Activated CD8-positive, alpha-beta memory T cell treated with anti-CD3 and anti-CD28 coated beads for 24 hours (primary cell): ENCODE data around the gene PLXNA2.

Experiments used
- DNase-seq: peaks from one replicate; pipeline ENCODE4 v3.0.0-alpha.2; 2020

The PLXNA2 gene

DNA sequence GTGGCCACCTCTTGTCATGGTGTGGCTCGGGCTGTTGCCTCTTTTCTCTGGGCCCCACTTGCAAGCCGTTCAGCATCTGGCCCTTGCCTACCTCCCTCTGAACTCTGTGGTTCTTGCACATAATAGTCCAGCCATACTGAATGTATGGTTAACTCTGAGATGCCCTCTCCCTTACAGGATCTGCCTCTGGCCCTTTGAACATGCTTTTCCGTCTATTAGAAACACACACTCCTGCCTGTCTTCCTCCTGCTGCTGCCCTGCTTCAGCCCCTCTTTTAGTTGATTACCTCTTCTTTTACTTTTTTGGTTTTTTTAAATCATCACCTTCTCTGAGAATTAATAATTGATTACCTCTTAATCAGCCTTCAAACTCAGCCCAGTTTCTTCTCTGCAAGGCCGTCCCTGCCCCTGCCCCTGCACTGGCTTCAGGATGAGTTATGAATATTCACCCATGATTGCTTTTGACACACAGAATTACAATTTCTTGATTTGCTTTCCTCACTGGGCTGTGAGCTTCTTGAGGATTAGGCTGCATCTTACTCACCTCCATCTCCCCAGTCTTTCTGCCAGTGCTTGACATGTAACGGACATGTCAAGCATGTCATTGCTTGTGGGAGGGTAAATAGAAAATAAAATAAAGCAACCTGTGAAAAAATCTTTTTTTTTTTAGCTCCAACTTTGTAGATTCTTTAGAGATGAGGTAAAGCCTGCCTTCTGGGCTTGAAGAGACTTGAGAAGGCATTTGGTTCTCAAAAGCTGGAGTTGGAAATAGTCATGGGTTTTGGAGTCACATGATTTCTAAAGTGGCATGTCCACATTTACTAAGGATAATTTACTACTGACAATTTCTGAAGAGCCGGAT, 158.3 kb downstream of the PLXNA2 start:
- no peak for DNase-seq

DNA sequence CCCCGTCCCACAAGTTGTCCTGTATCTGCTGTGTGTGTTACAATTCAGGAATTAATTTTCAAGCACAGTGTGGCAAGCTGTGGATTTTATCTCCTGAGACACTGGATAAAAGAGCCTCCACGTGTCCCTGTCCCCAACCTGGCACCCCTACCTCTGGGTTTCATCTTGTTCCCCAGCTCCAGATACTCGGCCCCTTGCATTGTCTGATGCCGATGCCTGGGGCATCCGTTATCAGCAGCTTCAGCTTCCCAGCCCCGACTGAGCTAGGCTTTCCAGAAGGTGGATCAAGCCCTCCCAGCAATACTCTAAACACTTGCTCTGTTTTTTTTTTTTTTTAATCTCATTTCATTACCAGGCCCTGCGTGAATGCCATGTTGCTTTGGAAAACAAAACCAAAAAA, 159.4 kb downstream of the PLXNA2 start:
- no peak for DNase-seq

DNA sequence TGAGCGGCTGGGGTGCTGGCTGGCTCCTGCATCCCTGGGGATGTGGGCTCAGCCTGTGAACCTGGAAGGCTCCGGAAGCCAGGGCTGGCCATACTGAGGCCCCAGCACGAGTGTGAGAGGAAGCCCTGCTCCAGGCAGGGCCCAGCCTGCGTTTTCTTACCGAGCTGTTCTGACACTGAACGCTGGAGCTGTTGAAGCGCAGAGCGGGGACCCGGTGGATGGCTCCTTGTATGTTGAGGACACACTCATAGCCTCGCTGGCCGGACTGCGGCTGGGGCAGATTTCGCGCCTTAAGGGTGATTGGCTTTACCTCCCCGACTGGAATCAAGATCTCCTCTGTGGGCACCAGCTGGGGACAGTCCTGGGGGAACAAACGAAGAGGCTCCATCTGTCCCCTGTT, 160.0 kb downstream of the PLXNA2 start:
- DNase-seq = no peak

DNA sequence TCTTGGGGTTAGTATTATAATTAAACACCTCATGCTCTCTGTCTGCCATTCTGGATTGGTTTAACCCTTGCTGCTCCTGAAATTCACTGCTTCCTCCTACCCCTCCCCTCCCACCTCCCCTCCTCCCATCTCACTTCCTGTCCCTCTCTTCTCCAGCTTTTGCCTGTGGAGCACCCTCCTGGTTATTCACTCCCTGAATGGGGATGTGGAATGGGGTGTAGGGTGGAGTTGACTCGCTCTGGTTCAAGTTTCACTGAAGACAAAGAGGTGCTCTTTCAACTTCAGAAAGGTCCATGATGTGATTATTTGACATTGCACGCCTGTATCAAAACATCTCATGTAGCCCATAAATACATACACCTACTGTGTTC, 160.5 kb downstream of the PLXNA2 start:
- no peak for DNase-seq

DNA sequence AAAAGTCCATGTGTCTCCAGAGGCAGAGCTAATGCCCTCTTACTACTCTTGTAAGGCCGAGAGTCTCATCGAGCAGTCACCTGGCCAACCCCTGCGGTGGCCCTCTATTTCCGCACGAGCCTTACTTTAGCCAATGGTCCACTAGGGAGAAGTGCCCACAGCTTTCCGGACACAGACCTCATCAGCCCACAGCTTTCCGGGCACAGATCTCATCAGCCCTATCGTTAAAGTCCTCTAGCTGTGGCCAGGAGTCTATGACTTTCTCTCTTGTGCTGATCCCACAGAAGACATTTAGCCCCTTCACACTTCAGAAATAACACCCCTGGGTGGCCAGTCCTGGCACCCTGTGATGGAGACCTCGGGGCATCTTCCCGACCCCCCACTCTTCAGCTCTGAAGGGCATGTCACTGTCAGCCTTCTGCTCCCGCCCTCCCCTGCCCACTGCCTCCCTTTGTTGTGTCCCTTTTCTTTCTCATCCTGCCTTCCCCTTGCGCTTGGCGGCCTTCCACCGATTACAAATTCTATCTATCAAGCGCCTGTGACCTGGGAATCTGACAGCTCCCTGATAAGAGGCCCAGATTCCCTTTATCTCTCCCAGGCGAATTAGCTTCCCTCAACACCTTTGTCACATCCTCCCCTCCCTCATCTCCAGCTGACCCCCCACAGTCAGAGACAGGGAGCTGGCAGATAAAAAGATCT, 161.0 kb downstream of the PLXNA2 start:
- no peak for DNase-seq

DNA sequence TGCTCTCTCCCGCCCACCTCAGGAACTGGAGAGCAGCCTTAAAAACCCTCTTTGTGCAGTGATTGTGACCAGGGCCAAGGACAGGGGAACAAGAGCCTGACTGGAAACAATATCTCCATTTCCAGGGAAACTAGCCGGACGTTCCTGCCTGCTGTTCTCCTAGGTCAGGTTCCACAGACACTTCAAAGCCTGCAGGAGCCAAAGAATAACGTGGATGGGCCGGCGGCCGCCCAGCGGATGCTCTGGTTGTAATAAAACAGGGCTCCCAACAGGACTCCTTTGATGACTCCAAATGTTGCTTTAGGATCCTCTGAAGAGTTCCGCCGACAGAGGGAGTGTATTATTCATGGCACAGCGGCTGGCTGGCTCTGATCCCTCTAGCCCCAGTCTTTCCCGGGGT, 162.2 kb downstream of the PLXNA2 start:
- no peak for DNase-seq

DNA sequence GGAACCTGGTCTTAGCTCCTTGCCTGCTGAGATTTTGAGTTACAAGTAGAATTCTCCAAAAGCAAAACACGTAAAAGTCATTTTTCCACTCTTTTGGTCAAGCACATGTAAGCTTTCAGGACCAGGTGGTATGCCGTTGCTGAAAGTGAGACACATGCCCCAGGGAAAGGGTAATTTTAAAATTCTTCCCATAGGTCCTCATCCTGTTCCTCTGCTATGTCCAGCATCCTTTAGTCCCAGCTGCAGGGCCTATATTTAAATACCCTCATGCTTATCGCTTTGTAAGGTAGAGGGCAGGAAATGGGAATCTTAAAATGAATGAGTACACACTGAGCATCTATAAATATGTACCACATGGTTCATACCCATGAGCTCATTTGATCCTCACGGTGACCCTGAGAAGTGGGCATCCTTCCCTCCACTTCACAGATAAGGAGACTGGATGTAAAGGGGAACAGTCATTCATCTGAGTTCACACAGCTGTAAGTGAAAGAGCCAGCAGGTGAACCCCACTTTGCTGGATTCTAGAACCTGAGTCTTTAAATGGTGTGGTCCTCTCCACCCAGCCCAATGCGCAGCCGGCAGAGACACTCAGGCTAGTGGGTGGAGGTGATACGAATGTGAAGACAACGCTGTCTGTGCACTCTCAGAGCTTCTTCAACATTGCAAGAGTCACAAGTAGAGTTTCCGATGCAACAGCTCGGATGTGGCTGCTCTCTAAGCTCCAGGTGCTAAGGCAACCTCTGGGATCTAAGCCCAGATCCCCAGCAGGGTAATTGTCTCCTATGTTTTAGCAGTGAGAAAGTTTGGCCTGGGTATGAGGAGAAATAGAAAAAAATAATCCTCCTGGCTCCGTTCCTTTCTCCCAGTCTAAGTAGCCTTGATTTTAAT, 163.5 kb downstream of the PLXNA2 start:
- no peak for DNase-seq

DNA sequence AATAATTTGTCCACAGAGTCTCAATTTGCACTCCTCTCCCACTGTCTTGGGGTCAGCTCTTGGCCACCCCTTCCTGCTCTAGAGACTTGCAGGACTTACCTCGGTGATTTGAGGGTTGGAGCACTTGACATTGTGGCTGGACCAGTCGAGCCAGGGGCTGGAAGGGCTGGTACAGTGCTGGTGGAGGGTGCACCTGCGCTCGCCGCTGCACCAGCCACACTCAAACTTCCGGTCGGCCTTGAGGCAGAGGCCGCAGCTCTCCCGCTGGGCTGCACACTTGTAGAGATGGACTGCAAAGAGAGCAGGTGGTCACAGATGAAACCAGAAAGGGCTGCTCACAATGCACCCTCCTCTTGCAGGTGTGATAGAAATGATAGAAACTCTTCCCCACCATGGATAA, 165.0 kb downstream of the PLXNA2 start:
- DNase-seq = no peak

DNA sequence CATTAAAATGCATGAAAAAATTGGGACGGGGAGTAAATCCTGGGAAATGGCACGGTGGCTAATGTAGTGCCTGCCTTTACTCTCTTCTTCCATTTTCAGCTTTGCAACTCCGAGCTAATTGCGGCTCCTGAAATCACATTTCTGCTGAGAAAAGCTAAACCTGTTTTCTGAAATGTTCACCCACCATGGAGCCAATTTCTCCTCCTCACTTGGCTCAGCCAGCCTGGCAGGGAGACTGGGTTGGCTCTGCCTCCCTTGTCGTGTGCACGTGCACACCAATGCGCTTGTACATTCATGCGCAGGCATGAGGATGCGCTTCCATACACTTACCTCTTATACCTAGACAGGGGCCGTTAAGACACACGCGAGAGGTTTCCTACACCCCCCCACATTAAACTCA, 165.4 kb downstream of the PLXNA2 start:
- no peak for DNase-seq

DNA sequence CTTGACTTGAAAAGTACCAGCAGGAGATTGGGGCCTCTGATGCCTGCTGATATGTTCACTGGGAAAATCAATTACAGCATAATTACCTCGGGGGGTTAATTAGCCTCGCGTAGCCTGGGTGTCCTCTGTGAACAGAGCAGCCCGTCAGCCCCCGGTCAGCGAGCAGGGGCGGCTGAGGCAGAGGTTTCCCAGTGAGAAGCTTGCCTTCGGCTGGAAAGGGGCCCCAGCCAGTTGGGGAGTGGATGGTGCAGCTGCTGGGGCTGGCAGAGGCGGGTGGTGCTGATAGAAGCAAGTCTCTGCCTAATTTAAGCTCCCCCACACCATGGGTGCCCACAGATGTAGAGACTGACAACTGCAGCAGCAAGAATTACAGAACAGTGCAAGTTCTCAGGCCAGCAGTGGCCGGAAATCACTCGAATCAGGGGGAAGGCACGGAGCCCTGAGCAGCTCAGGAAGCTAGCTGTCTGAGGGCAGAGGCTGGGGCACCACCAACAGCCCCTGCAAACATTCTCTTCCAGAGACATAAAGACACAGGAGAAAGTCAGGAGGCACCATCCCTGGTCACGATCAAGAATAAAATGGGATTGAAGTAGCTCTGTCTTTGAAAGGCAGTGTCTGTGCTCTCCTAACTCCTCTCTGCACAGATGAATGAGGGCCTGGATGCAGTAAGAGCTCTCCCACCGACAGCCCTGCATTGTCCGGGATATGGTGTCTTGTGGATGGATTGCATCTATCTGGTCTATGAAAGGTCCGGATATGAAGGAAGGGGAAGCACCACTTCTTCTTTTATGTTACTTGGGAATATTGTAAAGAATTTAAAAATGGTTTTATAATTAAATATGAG, 166.7 kb downstream of the PLXNA2 start:
- DNase-seq = no peak

DNA sequence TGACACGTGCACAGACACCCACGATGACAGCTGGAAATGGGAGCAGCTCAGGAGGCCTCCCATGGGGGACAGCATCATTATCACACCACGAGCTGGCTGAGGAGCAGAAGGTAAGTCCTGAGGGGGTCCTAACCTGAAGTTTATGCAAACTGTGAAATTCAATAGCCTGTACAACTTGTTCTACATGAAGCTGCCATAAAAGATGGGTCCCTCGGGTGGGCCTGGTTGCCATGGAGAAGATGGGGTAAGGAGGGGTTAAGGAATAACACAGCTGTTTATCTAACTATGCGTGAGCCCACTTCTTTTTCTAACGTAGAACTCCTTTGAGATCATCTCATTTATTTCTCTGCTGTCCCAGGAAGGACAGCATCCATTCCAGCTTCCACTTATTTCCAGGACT, 169.8 kb downstream of the PLXNA2 start:
- no peak for DNase-seq

DNA sequence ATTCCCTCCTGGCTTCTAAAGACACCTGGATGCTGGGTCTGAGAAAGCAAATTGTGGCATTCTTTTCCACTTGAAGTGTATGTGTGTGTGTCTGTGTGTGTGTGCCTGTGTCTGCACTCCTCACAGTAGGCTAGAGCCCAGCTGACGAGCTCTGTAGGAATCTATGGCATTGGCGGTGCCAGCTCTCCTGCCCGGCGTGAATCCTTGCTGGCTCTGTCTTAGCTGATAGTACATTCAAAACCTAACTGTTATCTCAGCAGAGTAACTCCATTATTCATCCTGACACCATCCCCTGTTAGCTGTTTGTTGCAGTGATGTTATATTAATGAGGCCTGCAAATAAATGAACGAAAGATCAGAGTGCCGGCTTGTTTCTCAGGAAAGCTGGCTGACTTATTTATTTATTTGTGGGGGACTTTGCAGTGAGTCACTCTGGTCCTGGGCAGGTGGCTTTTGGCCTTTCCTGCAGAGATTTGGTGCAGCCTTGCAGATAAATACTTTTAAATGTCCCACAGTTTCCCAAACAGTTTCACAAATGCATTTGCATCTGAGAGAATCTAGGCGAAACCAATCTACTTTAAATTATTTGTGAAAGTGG, 172.7 kb downstream of the PLXNA2 start:
- no peak for DNase-seq

DNA sequence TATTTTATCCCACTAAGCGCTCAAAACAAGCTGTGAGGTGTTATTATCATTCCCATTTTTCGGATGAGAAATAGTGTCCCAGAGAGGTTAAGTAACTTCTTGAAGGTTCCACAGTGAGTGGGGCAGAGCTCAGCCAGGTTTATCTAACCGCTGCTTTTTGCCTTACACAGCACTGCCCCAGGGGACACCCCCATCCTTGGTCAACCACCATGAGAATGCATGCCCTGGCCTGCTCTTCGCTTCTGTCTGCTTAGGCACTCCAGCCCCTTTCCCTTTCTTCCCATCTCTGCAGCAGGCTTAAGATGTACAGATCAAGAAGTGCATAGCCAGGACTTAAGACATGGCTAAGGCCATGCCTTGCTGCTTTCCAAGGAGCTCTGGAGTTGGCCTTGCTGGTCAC, 174.3 kb downstream of the PLXNA2 start:
- DNase-seq = no peak

DNA sequence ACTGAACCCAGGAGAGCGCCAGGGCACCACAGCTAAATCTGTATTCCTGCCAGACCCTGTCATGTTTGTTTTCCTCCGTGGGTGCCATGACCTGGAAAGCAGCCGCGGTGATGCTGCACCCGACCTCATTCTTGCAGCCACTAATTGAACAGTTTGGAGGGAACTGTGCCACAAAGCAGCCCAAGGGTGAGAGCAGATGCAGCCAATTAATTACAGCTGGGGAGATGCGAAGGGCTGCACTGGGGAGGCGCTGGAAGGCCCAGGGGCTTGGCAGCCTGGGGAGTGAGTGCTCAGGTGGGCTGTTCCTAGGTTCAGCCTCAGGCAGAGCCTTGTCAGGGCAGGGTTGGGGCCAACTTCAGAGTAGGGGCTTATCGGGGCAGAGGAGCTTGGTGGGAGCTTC, 174.9 kb downstream of the PLXNA2 start:
- DNase-seq = no peak

DNA sequence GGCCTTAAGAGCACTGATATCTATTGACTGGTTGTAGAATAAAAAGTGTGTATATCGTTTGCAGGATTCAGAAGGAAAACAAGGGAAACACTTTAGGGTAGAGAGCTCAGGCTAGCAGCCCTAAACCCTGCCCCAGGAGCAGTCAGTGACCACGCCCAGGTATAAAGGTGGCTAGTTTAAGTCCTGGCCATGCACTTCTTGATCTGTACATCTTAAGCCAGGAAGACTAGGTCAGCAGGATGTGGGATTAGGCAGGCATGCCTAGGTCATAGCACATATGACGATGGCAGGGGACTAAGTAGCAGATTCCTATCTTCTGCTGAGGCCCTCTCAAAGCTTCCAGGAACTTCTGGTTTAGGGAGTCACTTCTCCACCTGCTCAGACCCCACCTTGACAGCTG, 175.3 kb downstream of the PLXNA2 start:
- DNase-seq = no peak

DNA sequence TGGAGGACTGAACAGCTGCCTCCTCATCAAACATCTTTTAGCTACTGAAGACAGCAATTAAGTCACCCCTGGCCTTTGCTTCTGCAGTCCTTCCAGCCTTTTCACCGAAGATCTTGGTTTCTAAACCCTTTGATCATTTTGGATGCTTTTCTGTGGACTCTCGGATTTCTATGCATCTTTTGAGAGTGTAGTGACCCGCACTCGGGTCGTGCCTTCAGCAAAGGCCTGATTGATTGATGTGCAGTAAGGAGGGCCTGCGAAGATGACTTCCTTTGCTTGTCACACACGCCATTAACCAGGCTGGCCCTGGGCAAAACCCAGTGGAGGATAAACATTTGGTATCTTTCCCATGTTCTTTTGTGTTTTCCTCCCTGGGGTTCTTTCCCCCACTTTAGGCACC, 175.8 kb downstream of the PLXNA2 start:
- DNase-seq = no peak

DNA sequence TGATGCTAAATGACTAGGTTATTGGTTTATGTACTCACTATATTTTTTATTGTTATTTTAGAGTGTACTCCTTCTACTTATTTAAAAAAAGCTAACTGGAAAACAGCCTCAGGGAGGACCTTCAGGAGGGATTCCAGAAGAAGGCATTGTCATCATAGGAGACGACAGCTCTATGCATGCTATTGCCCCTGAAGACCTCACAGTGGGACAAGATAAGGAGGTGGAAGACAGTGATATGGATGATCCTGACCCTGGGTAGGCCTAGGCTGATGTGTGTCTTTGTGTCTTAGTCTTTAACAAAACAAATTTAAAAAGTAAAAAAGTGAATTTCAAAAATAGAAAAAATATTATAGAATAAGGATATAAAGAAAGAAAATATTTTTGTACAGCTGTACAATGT, 177.6 kb downstream of the PLXNA2 start:
- no peak for DNase-seq

DNA sequence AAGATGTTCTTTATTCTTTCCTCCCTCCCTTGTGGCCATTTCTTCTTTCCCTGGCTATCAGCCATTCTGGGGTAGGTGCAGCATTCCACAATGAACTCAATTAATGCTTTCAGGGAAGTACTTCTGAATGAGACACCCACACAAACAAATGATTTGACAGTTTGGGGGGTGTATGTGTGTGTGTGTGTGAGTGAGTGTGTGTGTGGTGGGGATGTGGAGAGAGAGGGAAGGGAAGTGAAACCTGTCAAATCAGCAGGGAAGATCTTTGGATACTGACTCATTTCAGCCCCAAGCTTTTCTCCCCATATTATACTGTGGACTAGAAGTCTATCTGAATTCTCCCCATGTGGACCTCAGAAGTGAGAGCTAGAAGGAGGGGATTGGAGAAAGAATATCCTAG, 178.3 kb downstream of the PLXNA2 start:
- no peak for DNase-seq

DNA sequence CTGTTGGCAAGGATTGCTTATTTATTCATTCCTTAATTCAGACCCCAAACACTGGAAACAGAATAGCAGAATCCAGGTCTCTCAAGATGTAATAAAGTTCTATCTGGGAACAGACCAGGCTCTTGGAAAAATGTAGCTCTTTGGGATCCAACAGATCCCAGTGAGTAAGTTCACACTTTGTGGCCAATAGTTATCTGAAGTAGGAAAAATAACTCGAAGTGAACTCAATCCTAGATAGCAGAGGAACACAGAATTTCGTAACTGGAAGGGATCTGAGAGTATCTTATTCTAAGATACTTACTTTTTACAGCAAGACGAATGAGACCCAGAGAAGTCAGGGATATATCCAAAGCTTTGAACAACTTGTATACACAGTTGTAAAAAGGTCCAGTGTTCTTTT, 182.6 kb downstream of the PLXNA2 start:
- no peak for DNase-seq

DNA sequence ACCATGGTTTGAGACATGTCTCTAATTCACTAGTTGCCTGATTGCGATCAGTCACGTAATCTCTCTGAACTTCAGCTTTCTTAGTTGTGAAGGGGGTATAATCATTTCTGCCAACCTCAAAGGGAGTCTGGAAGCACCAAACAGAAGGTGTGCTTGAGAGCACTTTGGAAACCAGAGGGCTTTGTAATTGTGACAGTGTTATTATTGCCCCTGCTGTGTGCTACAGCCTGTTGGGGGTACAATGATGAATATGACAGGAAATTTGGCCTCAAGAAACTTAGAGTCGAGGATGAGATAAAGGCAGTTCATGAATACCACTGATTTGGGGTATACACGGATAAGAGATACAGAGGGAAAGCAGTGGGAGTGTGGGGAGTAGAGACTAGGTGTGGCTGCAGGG, 183.1 kb downstream of the PLXNA2 start:
- no peak for DNase-seq

DNA sequence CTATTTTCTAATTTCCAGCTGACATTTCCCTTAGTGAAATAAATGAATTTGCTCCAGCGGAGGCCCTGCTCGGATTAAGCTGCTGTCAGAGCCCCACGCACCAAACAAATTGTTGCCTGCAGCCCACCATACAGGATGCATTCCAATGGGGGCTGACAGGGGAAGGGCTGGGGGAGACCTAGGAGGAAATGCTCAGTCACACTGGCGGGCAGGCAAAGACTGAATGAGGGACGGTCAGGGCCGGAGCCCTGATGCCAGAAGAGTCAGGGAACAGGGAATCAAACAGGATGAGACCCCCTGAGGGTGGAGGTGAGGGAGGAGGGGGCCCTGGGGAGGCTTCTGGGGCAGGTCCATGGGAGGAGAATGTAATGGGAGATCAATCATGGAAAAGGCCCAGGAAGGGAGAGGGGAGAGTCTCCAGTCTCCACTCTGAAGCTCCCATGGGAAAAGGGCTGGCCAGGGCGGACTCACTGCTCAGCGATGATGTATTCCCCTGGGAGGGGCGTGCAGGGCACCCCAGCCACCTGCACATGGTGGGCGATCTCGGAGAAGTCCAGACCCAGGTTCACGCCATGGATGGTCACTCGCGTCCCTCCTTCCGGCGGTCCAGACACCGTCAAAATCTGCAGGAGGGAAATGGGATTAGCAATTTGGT, 183.8 kb downstream of the PLXNA2 start:
- no peak for DNase-seq
